Frontal cortex (tissue), 4 donors: Measurements from ENCODE around the gene PTPRG. TPM values are rescaled to one million over a fixed set of nuclear protein-coding genes. Genes with fewer than 3 reads are reported as not detected.
"Not testable (repeated sequence)": the region's sequence is repeated elsewhere in the genome, so short reads cannot be mapped to it uniquely, and the experiment has no call there.

Source experiments
- DNase-seq, 2 donors: peaks; one replicate each; pipeline ENCODE4 v3.0.0; 2012; ENCODE audit warnings: low spot score in 2 of 2
- FAIRE-seq: peaks from 2 replicates; lab custom pipeline; 2012; peaks lifted over from hg19 to GRCh38; lab: Jason Lieb, UNC
- total RNA-seq: library from RNA; depleted of rRNA; stranded (reverse); fragments of >200 nt; gene quantifications from one replicate; pipeline ENCODE4 v1.2.3, GENCODE V29; 2014
- donor health status: control.
- donor health status: control.
- donor health status: control.

The PTPRG gene
- total RNA-seq, 1 donor from 2014 or later: 52.6 TPM

- DNase-seq: no peak
- FAIRE-seq: no peak
Observed at GRCh38 chr3:61674596-61674995, 113.2 kb downstream of the PTPRG start.

GRCh38 chr3:61679026-61679425 is 117.7 kb downstream of the PTPRG start:
- no peak for DNase-seq
- FAIRE-seq: no peak

DNA sequence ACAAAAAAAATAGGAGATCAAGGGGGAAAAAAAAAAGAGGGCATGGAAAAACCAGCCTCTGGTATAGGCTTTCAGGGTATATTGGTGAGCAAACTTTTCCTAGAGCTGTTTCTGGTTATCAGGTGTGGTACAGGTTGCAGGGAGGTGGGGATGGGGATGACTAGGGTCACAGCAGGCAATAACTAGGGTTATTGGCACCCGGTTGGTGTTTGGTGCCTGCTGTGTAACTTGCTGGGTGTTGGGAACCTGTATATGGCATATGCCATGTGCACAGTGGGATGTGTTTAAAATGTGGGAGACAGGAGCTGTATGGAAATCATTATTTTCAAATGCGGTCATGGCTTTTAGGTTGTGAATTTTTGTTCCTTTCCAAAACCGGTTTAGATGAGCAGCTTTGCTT is 119.2 kb downstream of the PTPRG start:
- DNase-seq (no peak), FAIRE-seq (no peak)

DNA sequence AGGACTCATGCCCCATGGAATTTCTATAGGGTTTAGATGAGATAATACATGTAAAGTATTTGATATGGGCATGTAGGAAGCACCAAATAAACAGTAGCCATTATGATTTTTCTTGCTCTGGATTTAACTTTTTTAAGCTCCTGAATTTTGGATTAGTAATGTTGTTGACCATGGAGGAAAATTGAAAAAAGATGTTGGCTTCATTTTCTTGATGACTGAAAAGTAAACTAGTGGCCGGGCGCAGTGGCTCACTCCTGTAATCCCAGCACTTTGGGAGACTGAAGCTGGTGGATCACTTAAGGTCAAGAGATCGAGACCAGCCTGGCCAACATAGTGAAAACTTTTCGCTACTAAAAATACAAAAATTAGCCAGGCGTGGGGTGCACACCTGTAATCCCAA is 120.3 kb downstream of the PTPRG start:
- FAIRE-seq (no peak), DNase-seq (no peak)

DNA sequence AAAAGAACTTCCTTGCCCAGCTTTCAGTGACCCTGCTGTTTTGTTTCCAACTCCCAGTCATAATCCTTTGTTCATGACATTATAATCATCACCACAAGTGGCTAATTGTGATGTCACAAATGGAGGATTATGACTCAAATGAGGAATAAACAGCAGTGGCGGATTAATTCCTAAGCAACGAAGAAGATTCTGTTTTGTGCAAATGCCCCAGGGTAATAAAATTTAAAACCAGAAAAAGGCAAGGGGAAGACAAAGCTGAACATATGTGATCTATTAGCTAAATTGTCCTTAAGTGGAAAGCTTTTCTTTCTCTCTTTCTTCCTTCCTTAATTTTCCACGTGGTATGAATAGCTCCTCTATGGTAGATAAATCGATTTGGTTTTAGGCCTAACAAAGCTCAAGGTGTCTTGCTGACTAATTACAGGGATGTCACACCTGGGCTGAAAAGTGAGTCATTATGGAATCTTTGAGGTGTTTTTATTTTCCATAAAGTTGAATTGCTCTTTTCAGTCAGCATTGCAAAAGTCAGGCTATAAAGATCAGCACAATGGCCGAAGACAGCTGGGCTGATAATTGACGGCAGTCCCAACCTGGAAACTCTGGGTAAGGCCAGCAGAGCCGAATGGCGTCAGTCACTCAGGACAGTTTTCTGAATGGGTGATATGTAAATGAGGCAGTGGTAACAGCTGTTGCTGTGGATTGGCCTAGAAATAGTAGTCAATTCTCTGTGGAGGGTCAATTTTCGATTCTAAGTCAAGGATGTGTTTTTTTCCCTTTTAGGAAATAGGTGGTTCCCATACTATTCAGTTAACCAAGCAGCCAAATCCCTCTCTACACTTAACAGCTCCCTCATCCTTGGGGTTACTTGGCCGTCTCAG is 121.5 kb downstream of the PTPRG start:
- FAIRE-seq: no peak
- DNase-seq: no peak

GRCh38 chr3:61683549-61684236 is 122.3 kb downstream of the PTPRG start:
- FAIRE-seq: no peak

GRCh38 chr3:61684386-61684785 is 123.0 kb downstream of the PTPRG start:
- DNase-seq (no peak), FAIRE-seq (no peak)

More at GRCh38 chr3:61683549-61684236, 122.3 kb downstream of the PTPRG start:
- DNase-seq: no peak

GRCh38 chr3:61685755-61686154 is 124.4 kb downstream of the PTPRG start:
- DNase-seq (no peak), FAIRE-seq (no peak)

GRCh38 chr3:61686228-61686648 is 124.9 kb downstream of the PTPRG start:
- DNase-seq (no peak), FAIRE-seq (no peak)

DNA sequence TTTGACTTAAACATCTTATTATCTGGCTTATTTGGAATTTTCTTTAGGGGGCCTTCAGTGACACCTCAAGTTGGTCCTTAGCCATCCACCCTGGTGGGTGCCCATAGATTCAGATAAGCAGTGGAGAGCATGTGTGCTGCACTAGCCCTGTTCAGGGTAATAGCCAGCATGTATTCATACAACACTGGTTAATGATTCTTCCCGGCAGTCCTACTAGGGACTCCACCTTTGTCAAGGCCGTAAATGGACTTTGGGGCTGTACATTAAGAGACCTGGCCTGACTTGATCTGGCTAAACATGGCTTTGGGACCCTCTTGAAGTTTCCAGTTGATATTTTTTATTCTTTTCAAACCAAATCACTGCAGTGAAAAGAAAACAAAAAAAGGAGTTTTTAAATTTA is 125.8 kb downstream of the PTPRG start:
- no peak for FAIRE-seq

GRCh38 chr3:61687663-61688306 is 126.4 kb downstream of the PTPRG start:
- DNase-seq (no peak), FAIRE-seq (no peak)

More for the DNA sequence above, 125.8 kb downstream of the PTPRG start:
- no peak for DNase-seq

GRCh38 chr3:61688307-61688984 is 127.1 kb downstream of the PTPRG start:
- FAIRE-seq (no peak), DNase-seq (no peak)

- FAIRE-seq (no peak), DNase-seq (no peak)
Observed at GRCh38 chr3:61690016-61690415, 128.6 kb downstream of the PTPRG start.

DNA sequence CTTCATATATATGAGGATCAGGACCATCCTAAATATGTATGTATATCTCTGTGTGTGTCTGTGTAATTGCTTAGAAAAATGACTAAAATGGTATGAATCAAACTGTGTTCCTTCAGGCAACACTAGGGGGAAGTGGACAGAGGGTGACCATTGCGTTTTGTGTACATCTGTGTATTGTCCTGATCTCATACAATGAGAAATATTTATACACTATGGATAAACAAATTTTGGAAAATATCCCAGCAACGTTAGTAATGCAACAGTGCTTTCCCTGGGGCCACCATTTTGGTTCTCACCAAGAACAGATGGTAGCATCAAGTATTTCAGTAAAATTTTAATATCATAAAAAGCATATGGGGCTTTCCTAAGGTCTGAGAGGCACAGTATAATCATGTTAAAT is 130.1 kb downstream of the PTPRG start:
- no peak for DNase-seq
- no peak for FAIRE-seq

- no peak for FAIRE-seq
- DNase-seq: no peak
Observed at GRCh38 chr3:61697301-61697700, 135.9 kb downstream of the PTPRG start.

DNA sequence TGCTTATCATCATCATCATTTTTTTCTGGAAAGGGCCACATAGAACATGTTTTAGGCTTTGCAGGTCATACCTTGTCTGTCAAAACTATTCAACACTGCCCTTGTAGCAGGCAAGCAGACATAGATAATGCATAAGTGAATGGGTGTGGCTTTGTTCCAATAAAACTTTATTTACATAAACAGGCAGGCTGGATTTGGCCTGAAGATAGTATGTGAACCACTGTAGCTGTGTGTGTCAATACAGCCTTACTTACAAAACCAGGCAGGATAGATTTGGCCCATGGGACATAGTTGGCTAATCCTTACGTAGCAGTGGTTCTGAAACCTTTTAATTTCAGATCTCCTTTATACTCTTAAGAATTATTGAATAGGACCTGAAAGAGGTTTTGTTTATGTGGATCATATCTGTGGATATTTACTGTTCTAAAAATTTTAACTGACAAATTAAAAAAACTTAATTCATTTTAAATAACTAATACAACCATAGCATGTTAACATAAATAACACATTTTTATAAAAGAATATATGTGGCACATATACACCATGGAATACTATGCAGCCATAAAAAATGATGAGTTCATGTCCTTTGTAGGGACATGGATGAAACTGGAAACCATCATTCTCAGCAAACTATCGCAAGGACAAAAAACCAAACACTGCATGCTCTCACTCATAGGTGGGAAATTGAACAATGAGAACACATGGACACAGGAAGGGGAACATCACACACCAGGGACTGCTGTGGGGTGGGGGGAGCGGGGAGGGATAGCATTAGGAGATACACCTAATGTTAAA is 137.1 kb downstream of the PTPRG start:
- DNase-seq, FAIRE-seq: not testable (repeated sequence)

- DNase-seq: no peak
- no peak for FAIRE-seq
Observed at GRCh38 chr3:61699622-61700021, 138.3 kb downstream of the PTPRG start.

DNA sequence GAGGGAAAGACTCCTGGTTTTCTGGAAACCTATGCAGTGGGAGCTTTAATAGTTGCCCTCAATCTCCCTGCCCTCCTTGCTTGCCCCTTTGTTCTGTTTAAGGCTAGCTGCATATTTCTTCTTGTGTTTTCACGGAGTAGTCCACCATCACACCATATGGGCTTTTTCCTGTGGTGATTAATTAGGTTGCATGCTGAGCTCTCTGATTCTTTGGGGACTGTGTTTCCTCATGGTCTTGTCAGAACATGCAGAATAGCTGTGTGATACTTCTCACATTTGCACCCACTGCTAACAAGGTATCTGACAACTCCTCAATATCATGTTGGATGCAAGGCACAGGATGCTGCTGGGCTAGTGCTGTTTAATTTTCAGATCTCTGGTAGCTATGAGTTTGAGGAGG is 139.6 kb downstream of the PTPRG start:
- no peak for FAIRE-seq

DNA sequence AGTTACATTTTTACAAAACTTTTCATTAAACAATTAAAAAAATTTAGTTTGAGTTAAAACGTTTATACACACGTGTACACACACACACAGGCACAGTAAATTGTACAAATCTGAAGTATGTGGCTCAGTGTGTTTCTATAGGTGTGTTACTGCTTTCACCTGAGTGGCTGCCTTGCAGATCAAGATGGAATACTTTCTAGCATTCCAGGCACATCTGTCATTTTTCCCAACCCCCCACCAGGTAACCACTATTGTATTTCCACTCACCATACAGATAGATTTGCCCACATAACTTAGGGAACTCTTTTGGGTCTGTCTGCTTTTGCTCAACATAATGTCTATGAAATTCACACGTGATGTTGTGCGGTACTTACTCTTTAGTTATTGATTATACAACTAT is 141.1 kb downstream of the PTPRG start:
- FAIRE-seq: no peak
- no peak for DNase-seq

More for the DNA sequence above, 139.6 kb downstream of the PTPRG start:
- DNase-seq: no peak
